Common myeloid progenitor, CD34-positive (primary cell): ENCODE measurements around the gene TMA7B.

ENCODE experiments used
- CTCF ChIA-PET: fragments of 350-600 bp; sonication (Branson Sonifier 250); formaldehyde crosslinking; loops from one replicate; lab custom pipeline; 2021; ENCODE audit warnings: antibody characterized with exemption; lab: Charles Lee
- POLR2A ChIA-PET: fragments of 350-600 bp; sonication (Branson Sonifier 250); formaldehyde crosslinking; loops from one replicate; lab custom pipeline; 2021; ENCODE audit warnings: antibody characterized with exemption; lab: Charles Lee
- DNase-seq, 3 donors: peaks; one replicate each; pipeline versions ENCODE4 v3.0.0 to v3.0.0-alpha.2; 2013
- H3K27ac ChIP-seq, 2 experiments: 1 replicate in 1 of 2; 2 replicates in 1 of 2; pipeline ENCODE4 v1.7.0; 2013; ENCODE audit warnings: inconsistent platforms in 2 of 2, low read length in 2 of 2, mild to moderate bottlenecking in 2 of 2, low read depth in 1 of 2, moderate library complexity in 1 of 2; ENCODE audit not compliant: severe bottlenecking in 2 of 2, insufficient read depth in 1 of 2, poor library complexity in 1 of 2
- H3K27me3 ChIP-seq, 5 experiments: replicated peaks in 2 of 5; 1 replicate in 3 of 5; 2 replicates in 2 of 5; pipeline versions ENCODE4 v1.6.1 to v1.7.0; 2013; ENCODE audit warnings: low read length in 4 of 5, mild to moderate bottlenecking in 2 of 5, moderate library complexity in 2 of 5, inconsistent platforms in 1 of 5; ENCODE audit not compliant: insufficient read depth in 5 of 5, control insufficient read depth in 4 of 5
- H3K36me3 ChIP-seq, 4 experiments: 1 replicate in 2 of 4; 2 replicates in 2 of 4; pipeline versions ENCODE4 v1.6.1 to v1.7.0; 2013; ENCODE audit warnings: low read length in 3 of 4, control low read depth in 1 of 4, mild to moderate bottlenecking in 1 of 4; ENCODE audit not compliant: control insufficient read depth in 4 of 4, insufficient read depth in 4 of 4
- H3K4me1 ChIP-seq, 4 experiments: 1 replicate in 3 of 4; 2 replicates in 1 of 4; pipeline versions ENCODE4 v1.6.1 to v1.7.1; 2013; ENCODE audit warnings: low read length in 3 of 4, mild to moderate bottlenecking in 3 of 4, control low read depth in 1 of 4, inconsistent platforms in 1 of 4, moderate library complexity in 1 of 4; ENCODE audit not compliant: control insufficient read depth in 4 of 4, insufficient read depth in 4 of 4; ENCODE audit errors: control extremely low read depth in 1 of 4
- H3K4me3 ChIP-seq, 7 experiments: 1 replicate in 4 of 7; 2 replicates in 3 of 7; pipeline versions ENCODE4 v1.5.1 to v1.7.0; 2013; ENCODE audit warnings: mild to moderate bottlenecking in 7 of 7, low read length in 6 of 7, moderate library complexity in 6 of 7, inconsistent platforms in 2 of 7, low read depth in 2 of 7, control low read depth in 1 of 7; ENCODE audit not compliant: insufficient read depth in 4 of 7, control insufficient read depth in 1 of 7; ENCODE audit errors: extremely low read depth in 1 of 7
- H3K9me3 ChIP-seq, 5 experiments: 1 replicate in 4 of 5; 2 replicates in 1 of 5; pipeline versions ENCODE4 v1.6.1 to v1.7.1; 2013; ENCODE audit warnings: low read length in 4 of 5, mild to moderate bottlenecking in 2 of 5, inconsistent platforms in 1 of 5, low read depth in 1 of 5, moderate library complexity in 1 of 5; ENCODE audit not compliant: control insufficient read depth in 4 of 5, insufficient read depth in 2 of 5; ENCODE audit errors: control extremely low read depth in 1 of 5
- WGBS: methylation state at CpG from one replicate; pipeline ENCODE4 v1.1.5; 2013; ENCODE audit not compliant: insufficient coverage; 5-methylcytosine and 5-hydroxymethylcytosine counted together

TMA7B gene

DNA sequence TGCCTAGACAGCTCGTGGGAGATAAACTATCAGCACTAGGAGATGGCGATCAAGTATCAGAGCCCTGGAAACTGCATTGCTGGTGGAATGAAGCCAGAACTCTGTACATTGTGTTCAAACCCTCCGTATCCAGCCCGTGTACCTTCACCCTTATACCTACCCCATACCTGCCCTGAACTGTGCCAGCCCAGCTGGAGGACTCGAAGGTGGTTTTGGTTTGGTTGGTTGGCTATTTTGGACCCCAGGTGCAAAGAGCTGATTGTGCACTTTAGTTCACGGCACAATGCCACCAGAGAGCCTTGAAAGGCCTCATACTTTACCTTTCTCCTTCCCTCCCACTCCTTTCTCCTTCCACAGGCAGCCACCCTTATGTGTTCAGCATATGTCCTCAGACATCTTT lies 50.5 kb downstream of the TMA7B start:
- DNase-seq, result no peak
- H3K36me3 ChIP-seq, result no peaks in the 10 kb centered on the region
- no peaks in the 10 kb centered on the region for H3K9me3 ChIP-seq
- H3K4me3 ChIP-seq, result no peak overlapping the region
- no peak overlapping the region for H3K27ac ChIP-seq
- no peaks in the 10 kb centered on the region for H3K4me1 ChIP-seq
- ChIA-PET POLR2A (interaction anchor here (0.6 to 1.6 kb wide), 2 partner anchors 17 to 115 kb away, joined by 4 read pairs; no protein-coding TSS in a partner anchor), CTCF (interaction anchor here (1.2 to 3.7 kb wide), 2 partner anchors 14 to 16 kb away, joined by 3 to 19 read pairs; no protein-coding TSS in a partner anchor)
- WGBS, result 100% methylated on average over 1 of the region's 6 CpGs
- H3K27me3 ChIP-seq, result peaks cover 0 to 59% (median 25%) of the 10 kb centered on the region in 5 experiments
